ENCODE measurements around the gene KRT85. TPM values are rescaled to one million over a fixed set of nuclear protein-coding genes. Genes with fewer than 3 reads are reported as not detected.
A peak's percentile ranks its signal among the peaks of the same experiment; 100 is the strongest.

Gene KRT85
- polyA plus RNA-seq, 1 donor (not counting 4 experiments of a cell fraction or from before 2014, with no cell fraction given) = not detected

DNA sequence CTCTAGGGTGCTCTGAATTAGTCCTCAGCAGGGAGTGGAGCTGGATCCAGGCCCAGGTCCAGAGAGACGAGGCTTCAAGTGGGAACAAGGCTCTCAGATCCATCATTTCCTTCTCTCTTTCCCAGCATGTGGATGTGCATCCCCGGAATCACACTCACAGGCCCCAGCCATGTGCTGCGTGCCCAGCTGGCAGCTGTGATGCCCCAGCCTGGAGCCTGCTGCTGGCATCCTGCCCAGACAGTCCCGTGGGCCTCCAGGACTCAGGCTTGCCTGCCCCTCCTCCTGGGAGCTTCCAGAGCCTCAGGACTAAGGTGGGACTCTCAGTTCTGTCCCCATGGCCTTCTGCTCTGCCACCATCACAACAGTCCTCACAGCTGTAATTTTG, 24.3 kb upstream of the KRT85 start:
- DNase-seq (ENCODE audit: low read depth, low spot score) (no peak), FAIRE-seq (peak; percentile 63)
- no peaks in the 10 kb centered on the region for H3K36me3 ChIP-seq (ENCODE audit: control insufficient read depth in 2 of 2, extremely low read depth in 1 of 2, insufficient read depth in 2 of 2, low read length in 2 of 2)
- dilution Hi-C loops (cut with MboI; ENCODE audit: extremely low pct_ligation_motif_present, low sequenced_read_pairs) = no loop called here
- peak overlapping the region; percentile 32 for H3K9ac ChIP-seq (ENCODE audit: control insufficient read depth, extremely low read depth, insufficient read depth, low read length)
- peak overlapping the region; percentile 48 for H3K27ac ChIP-seq (ENCODE audit: control insufficient read depth, insufficient read depth, low read length)
- H2AFZ ChIP-seq (ENCODE audit: control insufficient read depth, low read length) = peak overlapping the region; percentile 11
- H3K9me1 ChIP-seq (ENCODE audit: control insufficient read depth, extremely low read depth, insufficient read depth, low read length) = no peaks in the 10 kb centered on the region
- no peaks in the 10 kb centered on the region for H3K79me2 ChIP-seq (ENCODE audit: control insufficient read depth, insufficient read depth, low read length)
- H3K4me1 ChIP-seq (ENCODE audit: control insufficient read depth, extremely low read depth, insufficient read depth, low read length) = peaks cover 52% of the 10 kb centered on the region
- peak overlapping the region; percentile 17 for H3K4me2 ChIP-seq (ENCODE audit: control insufficient read depth, extremely low read depth, insufficient read depth, low read depth, low read length)
- no peak for TF ChIP-seq CTCF (optimal IDR thresholded peaks at IDR 0.05 in 1 of 3, IDR thresholded peaks at IDR 0.05 in 1 of 3, conservative IDR thresholded peaks at IDR 0.05 in 1 of 3; ENCODE audit: extremely low read depth in 1 of 3, insufficient read depth in 2 of 3, low read length in 3 of 3)
- no peak for TF ChIP-seq EZH2 (IDR thresholded peaks at IDR 0.05; ENCODE audit: low read length)
- peak overlapping the region in 1 of 3 experiments; percentile 4 for H3K4me3 ChIP-seq (ENCODE audit: control insufficient read depth in 2 of 3, extremely low read depth in 1 of 3, insufficient read depth in 2 of 3, low read depth in 1 of 3, low read length in 3 of 3)
- H3K9me3 ChIP-seq (ENCODE audit: control insufficient read depth, low read depth, low read length) = no peaks in the 10 kb centered on the region
- no peaks in the 10 kb centered on the region for H3K27me3 ChIP-seq (ENCODE audit: control insufficient read depth, extremely low read depth, insufficient read depth, low read length)
- H4K20me1 ChIP-seq (ENCODE audit: control insufficient read depth, extremely low read depth, insufficient read depth, low read length) = no peaks in the 10 kb centered on the region

DNA sequence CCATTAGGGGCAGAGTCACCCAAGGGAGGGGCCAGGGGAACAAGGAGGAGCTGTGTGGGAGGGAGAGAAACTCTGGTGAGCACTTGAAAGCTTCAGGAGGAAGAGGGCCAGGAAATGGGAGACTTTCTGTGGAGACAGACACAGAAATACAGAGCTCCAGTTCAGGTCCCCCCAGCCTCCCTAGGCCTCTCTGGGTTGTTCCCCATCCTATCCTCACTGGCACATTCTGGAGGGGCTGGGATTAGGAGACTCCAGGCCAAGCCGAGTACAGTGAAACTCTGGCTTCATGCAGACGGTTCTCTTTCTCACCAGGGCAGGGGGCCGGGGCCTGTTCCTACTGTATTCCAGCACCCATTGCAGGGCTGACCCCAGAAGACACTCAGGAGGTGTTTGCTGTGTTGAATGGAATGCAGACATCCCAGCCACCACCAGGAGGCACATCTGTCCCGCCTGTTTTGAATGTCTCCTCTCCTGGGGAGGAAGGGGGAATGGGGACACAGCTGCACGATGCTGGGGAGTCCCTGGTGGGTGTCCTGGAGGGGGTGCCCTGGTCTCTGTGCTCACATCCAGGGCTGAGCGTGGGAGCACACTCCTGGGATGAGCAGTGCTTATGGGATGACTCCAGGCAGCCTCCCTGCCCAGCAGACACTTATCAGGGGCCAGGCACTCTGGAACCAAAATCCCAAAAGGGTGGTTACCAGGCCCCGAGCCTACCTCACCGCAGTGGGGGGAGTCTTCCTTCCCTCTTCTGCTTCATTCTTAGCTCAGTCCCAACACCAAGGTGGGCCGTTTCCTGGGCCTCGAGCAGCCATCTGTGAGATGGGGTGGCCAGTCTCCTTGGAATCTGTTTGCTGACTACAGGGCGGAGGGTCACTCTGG, 23.7 kb upstream of the KRT85 start:
- Histone ChIP-seq H3K4me2 (ENCODE audit: control insufficient read depth, extremely low read depth, insufficient read depth, low read depth, low read length) (peak overlapping the region; percentile 17), H3K36me3 (ENCODE audit: control insufficient read depth in 2 of 2, extremely low read depth in 1 of 2, insufficient read depth in 2 of 2, low read length in 2 of 2) (no peaks in the 10 kb centered on the region), H3K27me3 (ENCODE audit: control insufficient read depth, extremely low read depth, insufficient read depth, low read length) (no peaks in the 10 kb centered on the region), H3K4me3 (ENCODE audit: control insufficient read depth in 2 of 3, extremely low read depth in 1 of 3, insufficient read depth in 2 of 3, low read depth in 1 of 3, low read length in 3 of 3) (peak overlapping the region in 1 of 3 experiments; percentile 4), H3K4me1 (ENCODE audit: control insufficient read depth, extremely low read depth, insufficient read depth, low read length) (peaks cover 52% of the 10 kb centered on the region), H2AFZ (ENCODE audit: control insufficient read depth, low read length) (peak overlapping the region; percentile 11), H3K9ac (ENCODE audit: control insufficient read depth, extremely low read depth, insufficient read depth, low read length) (peak overlapping the region; percentile 32), H4K20me1 (ENCODE audit: control insufficient read depth, extremely low read depth, insufficient read depth, low read length) (no peaks in the 10 kb centered on the region), H3K79me2 (ENCODE audit: control insufficient read depth, insufficient read depth, low read length) (no peaks in the 10 kb centered on the region), H3K27ac (ENCODE audit: control insufficient read depth, insufficient read depth, low read length) (peak overlapping the region; percentile 48), H3K9me3 (ENCODE audit: control insufficient read depth, low read depth, low read length) (no peaks in the 10 kb centered on the region), H3K9me1 (ENCODE audit: control insufficient read depth, extremely low read depth, insufficient read depth, low read length) (no peaks in the 10 kb centered on the region)
- FAIRE-seq (peak; percentile 90), DNase-seq (ENCODE audit: low read depth, low spot score) (no peak)
- TF ChIP-seq CTCF (optimal IDR thresholded peaks at IDR 0.05 in 1 of 3, IDR thresholded peaks at IDR 0.05 in 1 of 3, conservative IDR thresholded peaks at IDR 0.05 in 1 of 3; ENCODE audit: extremely low read depth in 1 of 3, insufficient read depth in 2 of 3, low read length in 3 of 3) = peak; percentile 85 to 96 (median 86)
- TF ChIP-seq EZH2 (IDR thresholded peaks at IDR 0.05; ENCODE audit: low read length) = no peak
- dilution Hi-C loops (cut with MboI; ENCODE audit: extremely low pct_ligation_motif_present, low sequenced_read_pairs) = no loop called here

All from keratinocyte (primary cell).